Esophagus muscularis mucosa (tissue), 4 donors: Measurements from ENCODE around the gene PTPRE. TPM values are rescaled to one million over a fixed set of nuclear protein-coding genes. Genes with fewer than 3 reads are reported as not detected.

Experiments
- DNase-seq: peaks from one replicate; pipeline ENCODE4 v3.0.0-alpha.2; 2017; ENCODE audit errors: extremely low spot score
- H3K27ac ChIP-seq, 4 donors: fragments of 200-600 bp; sonication (generic); replicated peaks in 1 of 4; 1 replicate in 3 of 4; 2 replicates in 1 of 4; pipeline ENCODE4 v1.5.1; 2016 to 2019; ENCODE audit warnings: mild to moderate bottlenecking in 1 of 4
- H3K27me3 ChIP-seq, 4 donors: fragments of 200-600 bp; sonication (generic); one replicate each; pipeline versions ENCODE4 v1.5.1 to v1.6.0; 2016 to 2019
- H3K36me3 ChIP-seq, 4 donors: fragments of 200-600 bp; sonication (generic); one replicate each; pipeline ENCODE4 v1.5.1; 2016 to 2019
- H3K4me1 ChIP-seq, 4 donors: fragments of 200-600 bp; sonication (generic); one replicate each; pipeline ENCODE4 v1.5.1; 2016 to 2019
- H3K4me3 ChIP-seq, 4 donors: fragments of 200-600 bp; sonication (generic); 1 replicate in 2 of 4; 2 replicates in 2 of 4; pipeline ENCODE4 v1.5.1; 2016 to 2019; ENCODE audit warnings: mild to moderate bottlenecking in 4 of 4, moderate library complexity in 1 of 4
- H3K9me3 ChIP-seq, 4 donors: fragments of 200-600 bp; sonication (generic); 1 replicate in 3 of 4; 2 replicates in 1 of 4; pipeline ENCODE4 v1.5.1; 2016 to 2019
- CTCF ChIP-seq, 3 experiments: fragments of 200-600 bp in 2 of 3; fragments of 450-650 bp in 1 of 3; sonication (generic) in 2 of 3; IDR thresholded peaks; one replicate each; pipeline ENCODE4 v1.5.1; 2017 to 2019; ENCODE audit warnings: antibody characterized with exemption in 3 of 3, mild to moderate bottlenecking in 2 of 3, moderate library complexity in 1 of 3
- EP300 ChIP-seq: sonication (generic); formaldehyde crosslinking; IDR thresholded peaks from one replicate; pipeline ENCODE4 v1.6.1; 2017; ENCODE audit warnings: antibody characterized with exemption
- POLR2A ChIP-seq: fragments of 450-650 bp; IDR thresholded peaks from one replicate; pipeline ENCODE4 v1.6.1; 2017; ENCODE audit warnings: antibody characterized with exemption, moderate library complexity, mild to moderate bottlenecking, low read depth
- POLR2AphosphoS5 ChIP-seq, 2 donors: sonication (generic); formaldehyde crosslinking; IDR thresholded peaks; one replicate each; pipeline ENCODE4 v1.6.1; 2017; ENCODE audit warnings: antibody characterized with exemption in 2 of 2
- WGBS: methylation state at CpG from one replicate; pipeline ENCODE4 v1.1.5; 2018; 5-methylcytosine and 5-hydroxymethylcytosine counted together
- intact Hi-C: fragments of 100-400 bp; cut with DNase I; formaldehyde crosslinking; loops from one replicate; pipeline ENCODE4 v1.15.1; 2023
- total RNA-seq, 4 donors: library from RNA; depleted of rRNA; stranded (reverse); fragments of >200 nt; gene quantifications; one replicate each; pipeline versions ENCODE4 v1.1.0 to v1.2.1, GENCODE V29; 2016

PTPRE gene
- total RNA-seq, 4 donors from 2014 or later: 8.7 to 22.4 (median 13.3) TPM

GRCh38 chr10:127867805-127868204, 39.1 kb upstream of the PTPRE start:
- WGBS: 84% methylated on average over 1 of the region's 1 CpG
- H3K27me3 ChIP-seq: peaks cover 0 to 20% (median 0%) of the 10 kb centered on the region in 4 donors
- intact Hi-C loops: no loop called here
- H3K9me3 ChIP-seq: peaks cover 0 to 28% (median 13%) of the 10 kb centered on the region in 4 donors
- H3K4me1 ChIP-seq: peaks cover 0 to 11% (median 3%) of the 10 kb centered on the region in 4 donors
- no peak for DNase-seq
- no peak overlapping the region for H3K4me3 ChIP-seq
- H3K36me3 ChIP-seq: no peaks in the 10 kb centered on the region
- TF ChIP-seq EP300: no peak
- no peak for TF ChIP-seq POLR2AphosphoS5 (IDR thresholded peaks at IDR 0.05)
- no peak for TF ChIP-seq POLR2A
- no peak for TF ChIP-seq CTCF (IDR thresholded peaks at IDR 0.05)
- no peak overlapping the region for H3K27ac ChIP-seq

GRCh38 chr10:127869329-127869728, 37.6 kb upstream of the PTPRE start:
- H3K4me3 ChIP-seq: no peak overlapping the region
- H3K27ac ChIP-seq: no peak overlapping the region
- DNase-seq: no peak
- H3K9me3 ChIP-seq: peaks cover 0 to 15% (median 10%) of the 10 kb centered on the region in 4 donors
- no peak for TF ChIP-seq POLR2A
- TF ChIP-seq POLR2AphosphoS5 (IDR thresholded peaks at IDR 0.05): no peak
- TF ChIP-seq CTCF (IDR thresholded peaks at IDR 0.05): no peak
- no peak for TF ChIP-seq EP300
- peaks cover 0 to 11% (median 3%) of the 10 kb centered on the region in 4 donors for H3K4me1 ChIP-seq
- H3K36me3 ChIP-seq: no peaks in the 10 kb centered on the region
- intact Hi-C loops: no loop called here
- H3K27me3 ChIP-seq: peaks cover 0 to 27% (median 0%) of the 10 kb centered on the region in 4 donors

- TF ChIP-seq EP300: no peak
- TF ChIP-seq POLR2AphosphoS5 (IDR thresholded peaks at IDR 0.05): no peak
- TF ChIP-seq CTCF (IDR thresholded peaks at IDR 0.05): no peak
- TF ChIP-seq POLR2A: no peak
- no peaks in the 10 kb centered on the region for H3K36me3 ChIP-seq
- peaks cover 0 to 37% (median 0%) of the 10 kb centered on the region in 4 donors for H3K27me3 ChIP-seq
- H3K4me3 ChIP-seq: no peak overlapping the region
- peaks cover 0 to 11% (median 3%) of the 10 kb centered on the region in 4 donors for H3K4me1 ChIP-seq
- peaks cover 0 to 14% (median 10%) of the 10 kb centered on the region in 4 donors for H3K9me3 ChIP-seq
- DNase-seq: no peak
- 68% methylated on average over 5 of the region's 7 CpGs for WGBS
- intact Hi-C loops: no loop called here
- H3K27ac ChIP-seq: no peak overlapping the region
Observed at GRCh38 chr10:127871631-127872010, 35.3 kb upstream of the PTPRE start.

- H3K27ac ChIP-seq: no peak overlapping the region
- peaks cover 0 to 37% (median 0%) of the 10 kb centered on the region in 4 donors for H3K27me3 ChIP-seq
- H3K36me3 ChIP-seq: no peaks in the 10 kb centered on the region
- H3K4me1 ChIP-seq: peaks cover 0 to 11% (median 3%) of the 10 kb centered on the region in 4 donors
- TF ChIP-seq POLR2AphosphoS5 (IDR thresholded peaks at IDR 0.05) (no peak), CTCF (IDR thresholded peaks at IDR 0.05) (no peak), EP300 (no peak), POLR2A (no peak)
- DNase-seq: no peak
- WGBS: 61% methylated on average over 21 of the region's 23 CpGs
- intact Hi-C loops: no loop called here
- H3K4me3 ChIP-seq: no peak overlapping the region
- peaks cover 0 to 14% (median 10%) of the 10 kb centered on the region in 4 donors for H3K9me3 ChIP-seq
Observed at GRCh38 chr10:127872011-127872761, 34.7 kb upstream of the PTPRE start.
